GM12878 (cell line): ENCODE results near the gene SAMD7. TPM values are rescaled to one million over a fixed set of nuclear protein-coding genes. Genes with fewer than 3 reads are reported as not detected.
A peak's percentile ranks its signal among the peaks of the same experiment; 100 is the strongest.

ENCODE experiments used
- ATAC-seq: fragments of 200-7000 bp; cut with Tn5 transposase; 3 replicates; pipeline ENCODE4 v1.9.1; 2020; ENCODE audit warnings: mild to moderate bottlenecking, moderate library complexity
- BruUV-seq: library from RNA; stranded (reverse); fragments of 400-500 nt; replicated peaks from 2 replicates; lab custom pipeline; 2021; lab: Mats Ljungman, UMichigan
- CTCF ChIA-PET: fragments of 300-600 bp; sonication (Branson Sonifier 250); formaldehyde crosslinking; extraction: SDS; loops from one replicate; lab custom pipeline; 2021; ENCODE audit warnings: inconsistent platforms; lab: Yijun Ruan, JAX
- POLR2A ChIA-PET: fragments of 350-600 bp; formaldehyde crosslinking; extraction: SDS; loops from one replicate; lab custom pipeline; 2021; ENCODE audit warnings: inconsistent platforms; lab: Charles Lee
- RAD21 ChIA-PET: fragments of 300-600 bp; sonication (Branson Sonifier 250); formaldehyde crosslinking; loops from one replicate; lab custom pipeline; 2023; ENCODE audit warnings: antibody characterized with exemption; ENCODE audit not compliant: unreplicated experiment; lab: Charles Lee
- SMC1A ChIA-PET: fragments of 300-600 bp; sonication (Branson Sonifier 250); formaldehyde crosslinking; loops from one replicate; lab custom pipeline; 2023; ENCODE audit not compliant: unreplicated experiment, uncharacterized antibody; lab: Charles Lee
- DNase-seq: peaks from one replicate; pipeline ENCODE4 v3.0.0-alpha.2; 2011; ENCODE audit warnings: low read depth, low spot score
- FAIRE-seq: peaks from 3 replicates; lab custom pipeline; 2011; peaks lifted over from hg19 to GRCh38; lab: Jason Lieb, UNC
- H2AFZ ChIP-seq: 2 replicates; pipeline ENCODE4 v1.6.0; 2011; ENCODE audit warnings: low read depth, low read length, control low read depth; ENCODE audit not compliant: control insufficient read depth
- H3K27ac ChIP-seq: 2 replicates; pipeline ENCODE4 v1.5.1; 2011; ENCODE audit warnings: control low read depth; ENCODE audit not compliant: control insufficient read depth, insufficient read depth
- H3K27me3 ChIP-seq, 2 experiments: replicated peaks in 1 of 2; 2 replicates each; pipeline versions ENCODE4 v1.6.0 to v1.6.1; 2011; ENCODE audit warnings: low read length in 1 of 2; ENCODE audit not compliant: control insufficient read depth in 2 of 2, insufficient read depth in 2 of 2
- H3K36me3 ChIP-seq, 2 experiments: 2 replicates each; pipeline ENCODE4 v1.5.1; 2011; ENCODE audit warnings: low read length in 1 of 2; ENCODE audit not compliant: control insufficient read depth in 2 of 2, insufficient read depth in 2 of 2
- H3K4me1 ChIP-seq: 2 replicates; pipeline ENCODE4 v1.6.1; 2011; ENCODE audit warnings: mild to moderate bottlenecking, low read length, moderate library complexity, mixed read lengths; ENCODE audit not compliant: control insufficient read depth, insufficient read depth
- H3K4me2 ChIP-seq: 2 replicates; pipeline ENCODE4 v1.6.0; 2011; ENCODE audit warnings: control low read depth; ENCODE audit not compliant: control insufficient read depth, insufficient read depth
- H3K4me3 ChIP-seq: fragments of 200-600 bp; sonication (generic); 2 replicates; pipeline ENCODE4 v1.5.1; 2016
- H3K79me2 ChIP-seq: 2 replicates; pipeline ENCODE4 v1.6.0; 2011; ENCODE audit warnings: low read length; ENCODE audit not compliant: control insufficient read depth, insufficient read depth
- H3K9ac ChIP-seq: 2 replicates; pipeline ENCODE4 v1.8.0; 2011; ENCODE audit warnings: low read length, control low read depth, mixed read lengths; ENCODE audit not compliant: control insufficient read depth, insufficient read depth
- H3K9me3 ChIP-seq: replicated peaks from 3 replicates; pipeline ENCODE4 v1.5.1; 2011; ENCODE audit warnings: mild to moderate bottlenecking, low read length; ENCODE audit not compliant: control insufficient read depth, insufficient read depth
- H4K20me1 ChIP-seq: 2 replicates; pipeline ENCODE4 v1.6.0; 2011; ENCODE audit not compliant: control insufficient read depth, insufficient read depth
- ASH2L ChIP-seq: fragments of 300-600, 200-600 bp; sonication (generic); IDR thresholded peaks from 2 replicates; pipeline ENCODE4 v1.6.1; 2017; ENCODE audit warnings: low read depth, mild to moderate bottlenecking, borderline replicate concordance
- ATF7 ChIP-seq: fragments of 450-650 bp; IDR thresholded peaks from 2 replicates; pipeline ENCODE4 v1.6.1; 2016; ENCODE audit warnings: low read depth, mild to moderate bottlenecking
- BHLHE40 ChIP-seq, 2 experiments: fragments of 450-650 bp in 1 of 2; IDR thresholded peaks; 2 replicates each; pipeline ENCODE4 v1.6.1; 2011 to 2017; ENCODE audit warnings: low read depth in 2 of 2, borderline replicate concordance in 1 of 2, improper control_type of control experiment in 1 of 2, low read length in 1 of 2, mild to moderate bottlenecking in 1 of 2
- IRF5 ChIP-seq: fragments of 450-650 bp; IDR thresholded peaks from 2 replicates; pipeline ENCODE4 v1.6.1; 2017; ENCODE audit warnings: borderline replicate concordance
- KDM1A ChIP-seq: fragments of 200-600 bp; sonication (generic); IDR thresholded peaks from 2 replicates; pipeline ENCODE4 v1.6.1; 2016; ENCODE audit warnings: borderline replicate concordance
- NFIC ChIP-seq: IDR thresholded peaks from 2 replicates; pipeline ENCODE4 v1.6.1; 2012; ENCODE audit warnings: low read depth, mild to moderate bottlenecking, inconsistent platforms, low read length, moderate library complexity
- NR2C2 ChIP-seq: IDR thresholded peaks from 2 replicates; pipeline ENCODE4 v1.6.1; 2011; ENCODE audit warnings: borderline replicate concordance, low read depth; ENCODE audit not compliant: control insufficient read depth, insufficient read length
- PKNOX1 ChIP-seq: fragments of 450-650 bp; IDR thresholded peaks from 2 replicates; pipeline ENCODE4 v1.6.1; 2016; ENCODE audit warnings: mild to moderate bottlenecking
- PML ChIP-seq: IDR thresholded peaks from 2 replicates; pipeline ENCODE4 v1.6.1; 2012; ENCODE audit warnings: low read length, inconsistent platforms
- RBBP5 ChIP-seq: fragments of 200-600 bp; sonication (generic); conservative IDR thresholded peaks from 2 replicates; pipeline ENCODE4 v1.6.1; 2016
- SREBF1 ChIP-seq: IDR thresholded peaks from 2 replicates; pipeline ENCODE4 v1.6.1; 2012; ENCODE audit warnings: mild to moderate bottlenecking, low read length
- STAT1 ChIP-seq: fragments of 450-650 bp; conservative IDR thresholded peaks from 2 replicates; pipeline ENCODE4 v1.6.1; 2014; ENCODE audit warnings: antibody characterized with exemption, mild to moderate bottlenecking
- STAT3 ChIP-seq: IDR thresholded peaks from 2 replicates; pipeline ENCODE4 v1.6.1; 2011; ENCODE audit warnings: low read depth, low read length, improper control_type of control experiment
- TCF3 ChIP-seq: IDR thresholded peaks from 2 replicates; pipeline ENCODE4 v1.6.1; 2012; ENCODE audit warnings: low read depth, mild to moderate bottlenecking, low read length, borderline replicate concordance; ENCODE audit not compliant: insufficient read depth
- USF1 ChIP-seq: IDR thresholded peaks from 2 replicates; pipeline ENCODE4 v1.6.1; 2011; ENCODE audit warnings: borderline replicate concordance, low read depth, mild to moderate bottlenecking, moderate library complexity, mixed read lengths, low read length; ENCODE audit not compliant: insufficient read depth; ENCODE audit errors: extremely low read length
- ZBTB40 ChIP-seq: fragments of 450-650 bp; IDR thresholded peaks from 2 replicates; pipeline ENCODE4 v1.6.1; 2016; ENCODE audit warnings: mild to moderate bottlenecking, moderate library complexity, borderline replicate concordance
- ZNF274 ChIP-seq: IDR thresholded peaks from one replicate; pipeline ENCODE4 v1.8.0; 2011; ENCODE audit not compliant: insufficient read length, insufficient read depth
- WGBS: methylation state at CpG from one replicate; pipeline ENCODE4 v1.1.6; 2016; ENCODE audit warnings: low lambda C conversion rate; ENCODE audit not compliant: insufficient replicate concordance, insufficient coverage; ENCODE audit errors: missing lambda C conversion rate; 5-methylcytosine and 5-hydroxymethylcytosine counted together
- in situ Hi-C: fragments of 300-500 bp; cut with MboI; formaldehyde crosslinking; loops from 9 replicates; pipeline ENCODE4 v1.14.3; 2018; ENCODE audit warnings: mixed read lengths
- intact Hi-C: fragments of 100-400 bp; cut with micrococcal nuclease; formaldehyde crosslinking; loops from one replicate; pipeline ENCODE4 v1.14.2; 2022; ENCODE audit not compliant: unreplicated experiment
- polyA plus RNA-seq, 11 experiments: library from polyadenylated mRNA; depleted of rRNA in 4 of 11; unstranded in 6 of 11; stranded (reverse) in 5 of 11; fragments of >200 nt; fragmentation: Nextera tagmentation in 4 of 11; fragmentation: Illumina TruSeq in 1 of 11; extraction: Ambion mirVana in 4 of 11; extraction: Trizol in 1 of 11; gene quantifications; 1 replicate in 1 of 11; 2 replicates in 10 of 11; pipeline versions ENCODE4 v1.2.1 to v1.2.3, GENCODE V29; 2011 to 2016; ENCODE audit warnings: inconsistent platforms in 2 of 11, missing spikeins in 2 of 11, low read depth in 1 of 11
- total RNA-seq, 4 experiments: library from RNA; depleted of rRNA in 3 of 4; stranded (reverse); fragments of >200 nt in 3 of 4; fragmentation: Illumina TruSeq in 1 of 4; extraction: Trizol in 1 of 4; gene quantifications; 2 replicates each; pipeline versions ENCODE4 v1.2.1 to v1.2.3, GENCODE V29; 2013 to 2021

Gene SAMD7
- total and polyA plus RNA-seq, 10 of the 15 experiments (the other 5 are each of a cell fraction or from before 2014, with no cell fraction given): 0.03 to 0.11 (median 0.07) TPM; not detected in 3

GRCh38 chr3:169930843-169931242, 19.5 kb downstream of the SAMD7 start:
- ChIA-PET RAD21 (interaction anchor here (0.6 to 3.2 kb wide), 10 partner anchors 9 to 123 kb away, joined by 3 to 48 read pairs (median 4); partner anchors contain the start of gene SEC62), POLR2A (interaction anchor here (0.7 to 2.1 kb wide), 2 partner anchors 37 to 240 kb away, joined by 4 to 8 read pairs; no protein-coding TSS in a partner anchor), SMC1A (interaction anchor here (0.7 to 8.1 kb wide), 15 partner anchors 8 to 453 kb away, joined by 3 to 118 read pairs (median 4); partner anchors contain the start of gene SEC62), CTCF (interaction anchor here (0.7 to 5.5 kb wide), 14 partner anchors 8 to 168 kb away, joined by 3 to 81 read pairs (median 6); partner anchors contain the start of gene SEC62)
- H2AFZ ChIP-seq: peak overlapping the region; percentile 1; the same call in 1 of the 2 replicates
- H3K9me3 ChIP-seq: no peaks in the 10 kb centered on the region; the same call in 2 of the 3 replicates
- BruUV-seq: no TSS peak
- no peak overlapping the region for H3K4me2 ChIP-seq
- FAIRE-seq: no peak
- no peak overlapping the region for H3K27ac ChIP-seq
- intact Hi-C loops (loop anchor here (5.0 kb wide), 1 partner anchor 159 kb away; the partner anchor contains the start of gene MYNN), in situ Hi-C loops (no loop called here)
- H4K20me1 ChIP-seq: no peaks in the 10 kb centered on the region
- WGBS: 48% methylated on average over 3 of the region's 3 CpGs
- DNase-seq: no peak
- ATAC-seq: no peak
- no peaks in the 10 kb centered on the region for H3K36me3 ChIP-seq
- no peak overlapping the region for H3K9ac ChIP-seq
- H3K27me3 ChIP-seq: no peaks in the 10 kb centered on the region
- H3K79me2 ChIP-seq: peaks cover 6% of the 10 kb centered on the region
- H3K4me1 ChIP-seq: peaks cover 33% of the 10 kb centered on the region
- H3K4me3 ChIP-seq: no peak overlapping the region
- TF ChIP-seq NFIC: no peak
- TF ChIP-seq ZBTB40: no peak
- no peak for TF ChIP-seq PKNOX1
- TF ChIP-seq BHLHE40 (IDR thresholded peaks at IDR 0.05; ENCODE audit: borderline replicate concordance in 1 of 2, low read depth in 2 of 2, low read length in 1 of 2): no peak
- TF ChIP-seq SREBF1: no peak
- no peak for TF ChIP-seq ASH2L
- TF ChIP-seq ATF7: no peak
- no peak for TF ChIP-seq STAT1
- TF ChIP-seq RBBP5: no peak
- no peak for TF ChIP-seq IRF5
- TF ChIP-seq TCF3: no peak
- no peak for TF ChIP-seq STAT3
- no peak for TF ChIP-seq KDM1A
- no peak for TF ChIP-seq PML
- no peak for TF ChIP-seq ZNF274
- no peak for TF ChIP-seq USF1
- no peak for TF ChIP-seq NR2C2
